ENCODE data around the gene MYCL. TPM values are rescaled to one million over a fixed set of nuclear protein-coding genes. Genes with fewer than 3 reads are reported as not detected.
A peak's percentile ranks its signal among the peaks of the same experiment; 100 is the strongest.

MYCL gene
- total RNA-seq, 1 experiment from 2014 or later, result 18.4 TPM

- Histone ChIP-seq H3K14ac (ENCODE audit: insufficient read depth, low read length) (no peak overlapping the region), H3K9me3 (ENCODE audit: control insufficient read depth, low read depth, low read length) (no peaks in the 10 kb centered on the region), H3K79me1 (ENCODE audit: insufficient read depth, low read depth, low read length, poor library complexity, severe bottlenecking) (peaks cover 22% of the 10 kb centered on the region), H2AFZ (ENCODE audit: low read length) (no peak overlapping the region), H3K27me3 (ENCODE audit: insufficient read depth, low read length) (no peaks in the 10 kb centered on the region), H2BK15ac (ENCODE audit: low read depth, low read length) (no peak overlapping the region), H3K4ac (ENCODE audit: low read depth, low read length) (no peak overlapping the region), H2AK5ac (ENCODE audit: insufficient read length, low read length) (no peak overlapping the region), H2BK5ac (ENCODE audit: insufficient read length, low read length) (no peak overlapping the region), H2BK20ac (ENCODE audit: low read depth, low read length, poor library complexity, severe bottlenecking) (no peak overlapping the region), H3K4me2 (ENCODE audit: insufficient read depth, insufficient read length, low read length) (peak overlapping the region; percentile 33), H3T11ph (ENCODE audit: low read length) (no peak overlapping the region), H3K9ac (ENCODE audit: extremely low read depth, insufficient read length, low read length) (no peak overlapping the region), H3K56ac (ENCODE audit: insufficient read length, low read depth, low read length) (no peak overlapping the region), H2BK12ac (ENCODE audit: insufficient read length, low read depth, low read length) (no peak overlapping the region), H4K20me1 (ENCODE audit: control insufficient read depth, insufficient read depth, insufficient read length) (no peaks in the 10 kb centered on the region), H3K4me1 (ENCODE audit: insufficient read depth, low read length) (peaks cover 4% of the 10 kb centered on the region; the same call in 1 of the 2 replicates), H3K23ac (ENCODE audit: insufficient read length, low read depth, low read length) (no peak overlapping the region), H3K18ac (ENCODE audit: insufficient read length, low read depth, low read length) (no peak overlapping the region), H3K27ac (ENCODE audit: insufficient read length, low read depth, low read length) (no peak overlapping the region), H2BK120ac (ENCODE audit: low read depth, low read length, poor library complexity, severe bottlenecking) (no peak overlapping the region), H4K91ac (ENCODE audit: insufficient read length, low read depth, low read length) (no peak overlapping the region), H3K79me2 (ENCODE audit: insufficient read depth, low read length) (peaks cover 25% of the 10 kb centered on the region), H4K5ac (ENCODE audit: insufficient read length, low read depth, low read length) (no peak overlapping the region), H4K8ac (replicated peaks; ENCODE audit: insufficient read length, low read depth, low read length) (no peak overlapping the region), H3K23me2 (ENCODE audit: insufficient read length, low read depth, low read length, poor library complexity, severe bottlenecking) (peaks cover 9% of the 10 kb centered on the region)
- H3K36me3 Mint-ChIP-seq (ENCODE audit: insufficient read depth in 1 of 3, low read depth in 3 of 3), result peaks cover 10 to 33% (median 25%) of the 10 kb centered on the region in 3 experiments; a peak in 5 of 7 replicates
- WGBS (ENCODE audit: extremely low coverage, insufficient read length, low lambda C conversion rate), result no CpG with 5 or more reads among the region's 2 CpGs
- peak overlapping the region in 2 of 3 experiments; percentile 53 to 82; a peak in 3 of 7 replicates for H3K27ac Mint-ChIP-seq
- H3K27me3 Mint-ChIP-seq (ENCODE audit: low read depth), result no peaks in the 10 kb centered on the region; the same call in 1 of the 2 replicates
- H3K4me3 Mint-ChIP-seq, result peak overlapping the region; percentile 12 to 27; a peak in 3 of 5 replicates
- no peaks in the 10 kb centered on the region for H3K9me3 Mint-ChIP-seq
- TF ChIP-seq CTCF (conservative IDR thresholded peaks at IDR 0.05), result no peak
- H3K4me1 Mint-ChIP-seq, result peaks cover 45 to 48% of the 10 kb centered on the region in 2 experiments
- DNase-seq, result no peak
Observed at GRCh38 chr1:39877980-39878956, 23.4 kb downstream of the MYCL start.
